Endothelial cell of umbilical vein (primary cell): ENCODE data around the gene DEPDC5. TPM values are rescaled to one million over a fixed set of nuclear protein-coding genes. Genes with fewer than 3 reads are reported as not detected.

Experiments used
- BruUV-seq: library from RNA; stranded (reverse); fragments of 400-500 nt; replicated peaks from 2 replicates; lab custom pipeline; 2021; lab: Mats Ljungman, UMichigan
- CTCF ChIA-PET: fragments of 300-600, 350-600 bp; sonication (Branson Sonifier 250); formaldehyde crosslinking; loops from one replicate; lab custom pipeline; 2021; ENCODE audit warnings: antibody characterized with exemption, inconsistent platforms; lab: Charles Lee
- POLR2A ChIA-PET: fragments of 300-600, 350-600 bp; sonication (Branson Sonifier 250); formaldehyde crosslinking; loops from one replicate; lab custom pipeline; 2021; ENCODE audit warnings: antibody characterized with exemption, inconsistent platforms; lab: Charles Lee
- DNase-seq: peaks from one replicate; pipeline ENCODE4 v3.0.0-alpha.2; 2011; ENCODE audit warnings: low read depth, low spot score
- FAIRE-seq: peaks from 2 replicates; lab custom pipeline; 2011; peaks lifted over from hg19 to GRCh38; lab: Jason Lieb, UNC
- H2AFZ ChIP-seq: 2 replicates; pipeline ENCODE4 v1.6.0; 2012; ENCODE audit warnings: low read depth, low read length, control low read depth, inconsistent platforms
- H3K27ac ChIP-seq: 2 replicates; pipeline ENCODE4 v1.5.1; 2011; ENCODE audit warnings: low read depth, mild to moderate bottlenecking, control low read depth, low read length, moderate library complexity; ENCODE audit not compliant: insufficient read depth
- H3K27me3 ChIP-seq, 2 experiments: 2 replicates each; pipeline versions ENCODE4 v1.6.0 to v1.6.1; 2011; ENCODE audit warnings: low read length in 2 of 2, mixed read lengths in 1 of 2; ENCODE audit not compliant: control insufficient read depth in 2 of 2, insufficient read depth in 2 of 2
- H3K36me3 ChIP-seq, 2 experiments: 2 replicates in 1 of 2; 3 replicates in 1 of 2; pipeline ENCODE4 v1.5.1; 2011; ENCODE audit warnings: low read length in 2 of 2, mild to moderate bottlenecking in 1 of 2, moderate library complexity in 1 of 2; ENCODE audit not compliant: control insufficient read depth in 2 of 2, insufficient read depth in 2 of 2; ENCODE audit errors: extremely low read depth in 1 of 2
- H3K4me1 ChIP-seq: 3 replicates; pipeline ENCODE4 v1.5.1; 2011; ENCODE audit warnings: mild to moderate bottlenecking, low read length; ENCODE audit not compliant: control insufficient read depth, insufficient read depth; ENCODE audit errors: extremely low read depth
- H3K4me2 ChIP-seq: 2 replicates; pipeline ENCODE4 v1.6.1; 2011; ENCODE audit warnings: low read length, control low read depth, mixed read lengths; ENCODE audit not compliant: insufficient read depth
- H3K4me3 ChIP-seq, 3 experiments: fragments of 200-600 bp in 1 of 3; sonication (generic), shearing (Covaris generic) in 1 of 3; replicated peaks in 1 of 3; 2 replicates each; pipeline ENCODE4 v1.5.1; 2011 to 2016; ENCODE audit warnings: control low read depth in 3 of 3, low read length in 3 of 3, mild to moderate bottlenecking in 2 of 3, inconsistent platforms in 1 of 3, low read depth in 1 of 3, moderate library complexity in 1 of 3; ENCODE audit not compliant: insufficient read depth in 1 of 3
- H3K79me2 ChIP-seq: 2 replicates; pipeline ENCODE4 v1.6.0; 2012; ENCODE audit warnings: low read length, inconsistent platforms; ENCODE audit not compliant: control insufficient read depth, insufficient read depth
- H3K9ac ChIP-seq: replicated peaks from 2 replicates; pipeline ENCODE3; 2011; ENCODE audit warnings: low read length, control low read depth; ENCODE audit not compliant: insufficient read depth; ENCODE audit errors: extremely low read depth
- H3K9me1 ChIP-seq: replicated peaks from 3 replicates; pipeline ENCODE4 v1.6.0; 2011; ENCODE audit warnings: mild to moderate bottlenecking, low read length; ENCODE audit not compliant: control insufficient read depth, insufficient read depth; ENCODE audit errors: extremely low read depth
- H3K9me3 ChIP-seq: replicated peaks from 2 replicates; pipeline ENCODE4 v1.5.1; 2012; ENCODE audit warnings: low read length, inconsistent platforms; ENCODE audit not compliant: control insufficient read depth, insufficient read depth
- H4K20me1 ChIP-seq: replicated peaks from 2 replicates; pipeline ENCODE3; 2011; ENCODE audit warnings: mild to moderate bottlenecking, low read length; ENCODE audit not compliant: control insufficient read depth, insufficient read depth; ENCODE audit errors: extremely low read depth
- CTCF ChIP-seq, 2 donors: IDR thresholded peaks; 1 replicate in 1 of 2; 2 replicates in 1 of 2; pipeline ENCODE4 v1.5.1; 2011; ENCODE audit warnings: low read length in 2 of 2, mild to moderate bottlenecking in 2 of 2, moderate library complexity in 2 of 2, control low read depth in 1 of 2, inconsistent platforms in 1 of 2, low read depth in 1 of 2; ENCODE audit not compliant: insufficient read depth in 1 of 2; ENCODE audit errors: extremely low read depth in 1 of 2
- EZH2 ChIP-seq: IDR thresholded peaks from 2 replicates; pipeline ENCODE4 v1.6.1; 2012; ENCODE audit warnings: borderline replicate concordance, low read depth, mild to moderate bottlenecking, moderate library complexity, low read length, inconsistent platforms; ENCODE audit not compliant: severe bottlenecking
- FOS ChIP-seq: IDR thresholded peaks from 2 replicates; pipeline ENCODE4 v1.6.1; 2011; ENCODE audit warnings: mild to moderate bottlenecking, low read length, moderate library complexity, borderline replicate concordance; ENCODE audit not compliant: insufficient read depth
- GATA2 ChIP-seq: IDR thresholded peaks from 2 replicates; pipeline ENCODE4 v1.7.0; 2011; ENCODE audit warnings: low read depth, mild to moderate bottlenecking, moderate library complexity, mixed read lengths, low read length; ENCODE audit not compliant: insufficient read length, insufficient read depth
- JUN ChIP-seq: IDR thresholded peaks from 2 replicates; pipeline ENCODE4 v1.6.1; 2011; ENCODE audit warnings: borderline replicate concordance, low read depth; ENCODE audit not compliant: insufficient read length, insufficient read depth
- MAX ChIP-seq: IDR thresholded peaks from 2 replicates; pipeline ENCODE4 v1.6.1; 2011; ENCODE audit not compliant: insufficient read depth, insufficient read length
- MYC ChIP-seq: IDR thresholded peaks from one replicate; pipeline ENCODE4 v1.6.1; 2011; ENCODE audit warnings: mild to moderate bottlenecking, low read depth, low read length
- dilution Hi-C: fragments of 300-500 bp; cut with MboI; formaldehyde crosslinking; loops from one replicate; pipeline ENCODE4 v1.15.0; 2019; ENCODE audit warnings: low sequenced_read_pairs; ENCODE audit not compliant: extremely low pct_ligation_motif_present
- intact Hi-C: fragments of 100-400 bp; cut with micrococcal nuclease; formaldehyde crosslinking; loops from one replicate; pipeline ENCODE4 v1.10.0; 2022
- polyA plus RNA-seq, 4 experiments: library from polyadenylated mRNA; depleted of rRNA in 3 of 4; stranded (reverse) in 3 of 4; unstranded in 1 of 4; fragments of >200 nt; gene quantifications; 2 replicates each; pipeline versions ENCODE4 v1.2.1 to v1.2.3, GENCODE V29; 2011 to 2012; ENCODE audit warnings: missing spikeins in 1 of 4
- total RNA-seq: library from RNA; stranded (reverse); gene quantifications from 2 replicates; pipeline ENCODE4 v1.2.3, GENCODE V29; 2021

DEPDC5 gene
- total and polyA plus RNA-seq, 2 donors (not counting 3 experiments of a cell fraction or from before 2014, with no cell fraction given): 13.1 to 36.6 TPM

- dilution Hi-C loops (no loop called here), intact Hi-C loops (no loop called here)
- FAIRE-seq (no peak), DNase-seq (no peak)
- Histone ChIP-seq H2AFZ (no peak overlapping the region), H3K9ac (no peak overlapping the region), H3K4me2 (no peak overlapping the region), H3K4me3 (no peak overlapping the region), H3K4me1 (no peaks in the 10 kb centered on the region), H3K27ac (no peak overlapping the region), H3K9me3 (no peaks in the 10 kb centered on the region), H3K36me3 (peaks cover 0 to 20% of the 10 kb centered on the region in 2 experiments), H3K79me2 (no peaks in the 10 kb centered on the region), H4K20me1 (no peaks in the 10 kb centered on the region), H3K9me1 (no peaks in the 10 kb centered on the region), H3K27me3 (no peaks in the 10 kb centered on the region)
- ChIA-PET CTCF (no interaction called here), POLR2A (interaction anchor here (0.6 kb wide), 1 partner anchor 9 kb away, joined by 5 read pairs; no protein-coding TSS in a partner anchor)
- TF ChIP-seq EZH2 (no peak), JUN (no peak), FOS (no peak), MAX (no peak), MYC (no peak)
- BruUV-seq: no TSS peak
These were observed 87.4 kb downstream of the DEPDC5 start for GRCh38 chr22:31841078-31841827.

- intact Hi-C loops: no loop called here
- FAIRE-seq: no peak
- no peak for DNase-seq
- dilution Hi-C loops: no loop called here
- TF ChIP-seq CTCF (IDR thresholded peaks at IDR 0.05; ENCODE audit: extremely low read depth in 1 of 2, insufficient read depth in 1 of 2, low read depth in 1 of 2, low read length in 2 of 2) (no peak), EZH2 (no peak), MAX (no peak), FOS (no peak), GATA2 (no peak), MYC (no peak)
- ChIA-PET CTCF (interaction anchor here (1.5 kb wide), 1 partner anchor 178 kb away, joined by 6 read pairs; no protein-coding TSS in a partner anchor), POLR2A (no interaction called here)
- H4K20me1 ChIP-seq: no peaks in the 10 kb centered on the region
- no peaks in the 10 kb centered on the region for H3K4me1 ChIP-seq
- no peak overlapping the region for H2AFZ ChIP-seq
- H3K79me2 ChIP-seq: no peaks in the 10 kb centered on the region
- H3K27ac ChIP-seq: no peak overlapping the region
- no TSS peak for BruUV-seq
- H3K9me3 ChIP-seq: no peaks in the 10 kb centered on the region
- no peaks in the 10 kb centered on the region for H3K27me3 ChIP-seq
- H3K36me3 ChIP-seq: peaks cover 0 to 27% of the 10 kb centered on the region in 2 experiments
- H3K4me3 ChIP-seq: no peak overlapping the region
- H3K9me1 ChIP-seq: no peaks in the 10 kb centered on the region
- H3K9ac ChIP-seq: no peak overlapping the region
- H3K4me2 ChIP-seq: no peak overlapping the region
These were observed 89.7 kb downstream of the DEPDC5 start for GRCh38 chr22:31843526-31843925.
